Esophagus squamous epithelium (tissue), 5 donors: ENCODE data around the gene MRPL55. TPM values are rescaled to one million over a fixed set of nuclear protein-coding genes. Genes with fewer than 3 reads are reported as not detected.

Experiments used
- DNase-seq: peaks from one replicate; lab custom pipeline; 2025; lab: John Stamatoyannopoulos, UW
- H3K27ac ChIP-seq, 4 donors: fragments of 200-600 bp; sonication (generic); one replicate each; pipeline ENCODE4 v1.5.1; 2016 to 2019; ENCODE audit warnings: mild to moderate bottlenecking in 1 of 4
- H3K27me3 ChIP-seq, 4 donors: fragments of 200-600 bp; sonication (generic); 1 replicate in 3 of 4; 2 replicates in 1 of 4; pipeline versions ENCODE4 v1.5.1 to v1.6.0; 2017 to 2021; ENCODE audit warnings: antibody characterized with exemption in 1 of 4
- H3K36me3 ChIP-seq, 3 donors: fragments of 200-600 bp; sonication (generic); one replicate each; pipeline ENCODE4 v1.5.1; 2016 to 2019
- H3K4me1 ChIP-seq, 3 donors: fragments of 200-600 bp; sonication (generic); one replicate each; pipeline ENCODE4 v1.5.1; 2017 to 2019
- H3K4me3 ChIP-seq, 4 donors: fragments of 200-600 bp; sonication (generic); 1 replicate in 3 of 4; 2 replicates in 1 of 4; pipeline ENCODE4 v1.5.1; 2016 to 2019; ENCODE audit warnings: mild to moderate bottlenecking in 2 of 4, moderate library complexity in 1 of 4
- H3K9me3 ChIP-seq, 3 donors: fragments of 200-600 bp; sonication (generic); one replicate each; pipeline ENCODE4 v1.5.1; 2016 to 2019
- POLR2A ChIP-seq, 4 donors: fragments of 450-650 bp; IDR thresholded peaks; one replicate each; pipeline ENCODE4 v1.6.1; 2017; ENCODE audit warnings: antibody characterized with exemption in 4 of 4, mild to moderate bottlenecking in 4 of 4, moderate library complexity in 3 of 4
- WGBS, 2 donors: methylation state at CpG; one replicate each; pipeline ENCODE4 v1.1.5; 2018; 5-methylcytosine and 5-hydroxymethylcytosine counted together
- intact Hi-C: fragments of 100-400 bp; cut with DNase I; formaldehyde crosslinking; loops from one replicate; pipeline ENCODE4 v1.15.0; 2022
- total RNA-seq, 4 donors: library from RNA; depleted of rRNA; stranded (reverse); fragments of >200 nt; gene quantifications; one replicate each; pipeline ENCODE4 v1.1.0, GENCODE V29; 2016
- TF ChIP-seq, protein P1 (sequence below), 6 experiments: fragments of 450-650 bp in 4 of 6; fragments of 200-600 bp in 2 of 6; sonication (generic) in 2 of 6; IDR thresholded peaks; one replicate each; pipeline ENCODE4 v1.5.1; 2016 to 2019; ENCODE audit warnings: antibody characterized with exemption in 6 of 6, mild to moderate bottlenecking in 4 of 6, moderate library complexity in 4 of 6
- donor health status: DM: yes; HTN: yes; CAD: no.

The MRPL55 gene
- total RNA-seq, 4 donors from 2014 or later: 33.8 to 62.2 (median 51.2) TPM

DNA sequence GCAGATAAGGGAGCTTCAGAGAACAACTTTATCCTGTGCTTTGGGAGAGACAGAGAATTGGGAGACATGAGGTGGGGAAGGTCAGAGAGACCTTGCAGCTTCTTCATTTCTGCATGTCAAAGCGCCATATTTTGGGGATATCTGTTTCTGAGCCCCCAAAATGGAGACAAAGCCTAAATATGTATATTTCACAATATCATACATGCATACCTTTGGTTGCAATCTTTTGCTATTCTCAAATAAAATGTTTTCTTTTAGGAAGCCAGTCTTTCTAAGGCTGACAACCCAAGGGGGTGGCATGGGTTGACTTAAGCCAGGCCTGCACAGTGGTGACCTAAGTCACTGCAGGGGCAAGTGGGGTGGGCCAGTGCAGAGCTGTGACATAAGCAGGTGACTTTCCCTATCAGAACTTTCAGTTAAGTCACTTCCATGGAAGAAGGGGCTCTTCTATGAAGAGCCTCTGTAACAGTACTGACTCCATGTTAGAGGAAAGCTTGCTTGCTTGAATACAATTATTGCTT lies 13.9 kb upstream of the MRPL55 start:
- no peaks in the 10 kb centered on the region for H3K9me3 ChIP-seq
- H3K27ac ChIP-seq: no peak overlapping the region
- no peaks in the 10 kb centered on the region for H3K36me3 ChIP-seq
- intact Hi-C loops: loop anchor here (10.0 kb wide), 1 partner anchor 272 kb away; no protein-coding TSS in a partner anchor
- no peaks in the 10 kb centered on the region for H3K27me3 ChIP-seq
- no peak for DNase-seq
- peaks cover 0 to 30% (median 8%) of the 10 kb centered on the region in 3 donors for H3K4me1 ChIP-seq
- WGBS, 2 donors: 83% methylated on average over 1 of the region's 1 CpG
- TF ChIP-seq POLR2A (IDR thresholded peaks at IDR 0.05): no peak
- TF ChIP-seq, protein P1, sequence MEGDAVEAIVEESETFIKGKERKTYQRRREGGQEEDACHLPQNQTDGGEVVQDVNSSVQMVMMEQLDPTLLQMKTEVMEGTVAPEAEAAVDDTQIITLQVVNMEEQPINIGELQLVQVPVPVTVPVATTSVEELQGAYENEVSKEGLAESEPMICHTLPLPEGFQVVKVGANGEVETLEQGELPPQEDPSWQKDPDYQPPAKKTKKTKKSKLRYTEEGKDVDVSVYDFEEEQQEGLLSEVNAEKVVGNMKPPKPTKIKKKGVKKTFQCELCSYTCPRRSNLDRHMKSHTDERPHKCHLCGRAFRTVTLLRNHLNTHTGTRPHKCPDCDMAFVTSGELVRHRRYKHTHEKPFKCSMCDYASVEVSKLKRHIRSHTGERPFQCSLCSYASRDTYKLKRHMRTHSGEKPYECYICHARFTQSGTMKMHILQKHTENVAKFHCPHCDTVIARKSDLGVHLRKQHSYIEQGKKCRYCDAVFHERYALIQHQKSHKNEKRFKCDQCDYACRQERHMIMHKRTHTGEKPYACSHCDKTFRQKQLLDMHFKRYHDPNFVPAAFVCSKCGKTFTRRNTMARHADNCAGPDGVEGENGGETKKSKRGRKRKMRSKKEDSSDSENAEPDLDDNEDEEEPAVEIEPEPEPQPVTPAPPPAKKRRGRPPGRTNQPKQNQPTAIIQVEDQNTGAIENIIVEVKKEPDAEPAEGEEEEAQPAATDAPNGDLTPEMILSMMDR (IDR thresholded peaks at IDR 0.05): no peak
- no peak overlapping the region for H3K4me3 ChIP-seq

DNA sequence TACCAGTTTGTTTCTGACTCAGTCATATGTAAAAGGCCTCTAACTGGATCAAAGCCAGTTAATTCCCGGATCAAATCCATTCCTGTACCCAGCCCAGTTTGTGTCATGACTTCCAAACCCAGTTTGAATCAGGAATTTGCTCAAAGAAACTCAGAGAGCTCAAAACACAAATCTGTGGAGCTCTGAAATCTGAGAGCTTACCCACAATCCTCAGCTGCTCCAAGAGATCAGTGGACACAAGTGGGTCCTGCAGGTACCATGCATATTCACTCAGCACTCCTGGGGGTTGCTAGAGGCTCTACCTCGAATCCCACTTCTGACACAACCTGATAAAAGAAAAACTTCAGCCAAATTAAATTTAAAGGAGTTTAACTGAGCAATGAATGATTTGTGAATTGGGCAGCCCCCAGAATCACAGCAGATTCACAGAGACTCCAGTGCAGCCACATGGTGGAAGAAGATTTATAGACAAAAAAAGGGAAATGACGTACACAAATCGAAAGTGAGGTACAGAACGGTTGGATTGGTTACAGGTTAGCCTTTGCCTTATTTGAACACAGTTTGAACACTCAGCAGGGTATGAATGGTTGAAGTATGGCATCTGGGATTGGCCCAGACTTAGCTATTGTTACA lies 11.9 kb upstream of the MRPL55 start:
- no peaks in the 10 kb centered on the region for H3K9me3 ChIP-seq
- TF ChIP-seq, protein P1 (IDR thresholded peaks at IDR 0.05): peak in 1 of 6 experiments; percentile 25
- no peak for TF ChIP-seq POLR2A (IDR thresholded peaks at IDR 0.05)
- peaks cover 0 to 20% (median 3%) of the 10 kb centered on the region in 3 donors for H3K4me1 ChIP-seq
- H3K4me3 ChIP-seq: no peak overlapping the region
- no peaks in the 10 kb centered on the region for H3K27me3 ChIP-seq
- WGBS, 2 donors: 37 to 53% methylated on average over 5 of the region's 5 CpGs
- H3K27ac ChIP-seq: peak overlapping the region in 2 of 4 donors; percentile 6 to 12
- DNase-seq: no peak
- no peaks in the 10 kb centered on the region for H3K36me3 ChIP-seq
- intact Hi-C loops: loop anchor here (10.0 kb wide), 1 partner anchor 274 kb away; no protein-coding TSS in a partner anchor

DNA sequence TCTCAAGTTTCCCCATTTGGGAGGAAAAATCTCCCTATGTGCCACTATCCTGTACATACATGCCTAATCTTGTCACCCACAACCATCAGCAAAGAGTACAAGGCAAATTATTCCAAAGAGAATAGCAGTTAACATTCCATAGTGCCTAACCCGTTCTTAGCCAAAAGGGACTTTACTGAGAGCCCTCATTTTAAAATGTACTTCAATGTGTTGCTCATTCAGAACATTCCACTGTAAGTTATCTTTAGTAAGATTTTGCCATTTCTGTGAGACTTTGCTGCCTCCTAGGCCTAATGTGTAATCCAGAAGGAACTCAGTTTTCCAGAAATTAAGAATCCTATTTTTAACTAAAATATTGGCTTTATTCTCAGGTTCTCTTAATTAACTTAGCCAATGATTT lies 11.3 kb upstream of the MRPL55 start:
- peaks cover 0 to 16% (median 3%) of the 10 kb centered on the region in 3 donors for H3K4me1 ChIP-seq
- 26 to 33% methylated on average over 1 of the region's 1 CpG for WGBS, 2 donors
- TF ChIP-seq, protein P1 (IDR thresholded peaks at IDR 0.05): no peak
- no peak for TF ChIP-seq POLR2A (IDR thresholded peaks at IDR 0.05)
- intact Hi-C loops: loop anchor here (10.0 kb wide), 1 partner anchor 274 kb away; no protein-coding TSS in a partner anchor
- no peaks in the 10 kb centered on the region for H3K27me3 ChIP-seq
- peak overlapping the region in 3 of 4 donors; percentile 0 to 12 (median 6) for H3K27ac ChIP-seq
- no peaks in the 10 kb centered on the region for H3K36me3 ChIP-seq
- no peak for DNase-seq
- no peaks in the 10 kb centered on the region for H3K9me3 ChIP-seq
- H3K4me3 ChIP-seq: no peak overlapping the region

DNA sequence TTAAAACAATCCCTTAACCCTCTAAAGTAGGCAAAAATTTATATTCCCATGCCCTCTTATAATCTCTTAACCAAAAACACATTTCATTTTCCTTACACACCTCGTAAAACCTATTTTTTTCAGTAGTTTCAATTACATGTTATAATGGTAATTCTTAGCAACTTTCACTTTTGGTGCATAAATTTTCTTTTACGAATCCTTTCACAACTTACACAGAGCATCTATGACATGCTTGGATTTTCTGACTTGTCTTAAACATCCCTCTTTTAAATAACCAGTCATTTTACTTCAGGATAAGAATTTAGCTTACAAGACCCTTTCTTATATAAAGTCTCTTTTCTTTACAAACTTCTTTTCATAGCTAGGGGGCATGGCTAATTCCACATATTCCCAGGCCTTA lies 8.9 kb upstream of the MRPL55 start:
- no peaks in the 10 kb centered on the region for H3K27me3 ChIP-seq
- intact Hi-C loops: no loop called here
- H3K27ac ChIP-seq: no peak overlapping the region
- no peak for DNase-seq
- H3K9me3 ChIP-seq: no peaks in the 10 kb centered on the region
- no peak for TF ChIP-seq POLR2A (IDR thresholded peaks at IDR 0.05)
- TF ChIP-seq, protein P1 (IDR thresholded peaks at IDR 0.05): no peak
- H3K4me1 ChIP-seq: peaks cover 0 to 16% (median 3%) of the 10 kb centered on the region in 3 donors
- H3K4me3 ChIP-seq: no peak overlapping the region
- no peaks in the 10 kb centered on the region for H3K36me3 ChIP-seq
- WGBS, 2 donors: 82 to 84% methylated on average over 2 of the region's 2 CpGs

DNA sequence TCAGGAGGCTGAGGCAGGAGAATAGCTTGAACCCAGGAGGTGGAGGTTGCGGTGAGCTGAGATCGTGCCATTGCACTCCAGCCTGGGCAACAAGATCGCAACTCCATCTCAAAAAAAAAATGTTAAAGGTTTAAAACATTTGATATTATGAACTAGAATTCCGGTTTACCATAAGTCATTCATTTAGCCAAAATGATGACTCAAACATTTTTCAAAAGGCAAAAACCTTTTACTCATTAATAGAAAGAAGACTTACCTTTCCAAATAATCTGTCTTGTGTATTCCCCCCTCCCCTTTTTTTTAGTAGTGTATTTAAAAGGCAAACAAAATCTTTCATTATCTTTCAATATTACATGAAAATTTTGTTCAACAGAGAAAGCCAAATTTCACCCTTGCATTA lies 8.2 kb upstream of the MRPL55 start:
- Histone ChIP-seq H3K9me3 (no peaks in the 10 kb centered on the region), H3K27ac (no peak overlapping the region), H3K36me3 (no peaks in the 10 kb centered on the region), H3K4me1 (peaks cover 0 to 16% (median 3%) of the 10 kb centered on the region in 3 donors), H3K27me3 (no peaks in the 10 kb centered on the region), H3K4me3 (no peak overlapping the region)
- TF ChIP-seq POLR2A (IDR thresholded peaks at IDR 0.05): no peak
- TF ChIP-seq, protein P1 (IDR thresholded peaks at IDR 0.05): no peak
- WGBS, 2 donors: 93 to 98% methylated on average over 4 of the region's 4 CpGs
- intact Hi-C loops: no loop called here
- DNase-seq: no peak
